Right hindlimb (tissue), 1 donor: ENCODE results near the gene KIF1C.
A peak's percentile ranks its signal among the peaks of the same experiment; 100 is the strongest.

Experiments
- DNase-seq: peaks from one replicate; pipeline ENCODE4 v3.0.0-alpha.2; 2018

The KIF1C gene

GRCh38 chr17:4969047-4969550 lies 28.7 kb upstream of the KIF1C start:
- no peak for DNase-seq

DNA sequence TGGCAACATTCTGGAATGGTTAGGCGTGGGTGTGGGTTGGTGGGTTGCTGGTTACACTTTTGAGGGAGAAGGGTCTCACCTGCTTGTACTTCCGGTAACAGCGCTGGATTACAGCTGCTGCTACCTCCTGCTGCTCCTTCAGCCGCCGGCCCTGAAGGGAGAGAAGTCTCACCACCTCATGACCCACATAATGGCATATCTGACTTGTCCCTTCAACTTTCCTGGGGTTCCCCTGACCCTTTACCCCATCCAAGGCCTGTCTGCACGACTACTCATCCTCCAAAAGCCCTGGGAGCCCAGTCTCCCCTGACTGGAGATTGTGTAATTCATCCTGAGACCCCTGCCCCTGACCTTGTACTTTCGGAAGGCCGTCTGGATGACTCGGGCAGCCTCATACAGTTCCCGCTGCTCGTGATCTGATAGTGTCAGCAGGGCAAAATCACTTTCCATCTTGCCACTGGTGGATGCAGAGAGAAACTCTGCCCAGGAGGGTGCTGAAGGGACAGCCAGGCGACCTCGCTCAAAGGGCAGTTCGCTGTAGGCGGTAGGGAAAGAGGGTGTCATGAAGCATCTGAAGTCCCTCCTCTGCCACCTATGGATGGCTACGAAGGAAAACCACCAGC lies 28.1 kb upstream of the KIF1C start:
- no peak for DNase-seq

DNA sequence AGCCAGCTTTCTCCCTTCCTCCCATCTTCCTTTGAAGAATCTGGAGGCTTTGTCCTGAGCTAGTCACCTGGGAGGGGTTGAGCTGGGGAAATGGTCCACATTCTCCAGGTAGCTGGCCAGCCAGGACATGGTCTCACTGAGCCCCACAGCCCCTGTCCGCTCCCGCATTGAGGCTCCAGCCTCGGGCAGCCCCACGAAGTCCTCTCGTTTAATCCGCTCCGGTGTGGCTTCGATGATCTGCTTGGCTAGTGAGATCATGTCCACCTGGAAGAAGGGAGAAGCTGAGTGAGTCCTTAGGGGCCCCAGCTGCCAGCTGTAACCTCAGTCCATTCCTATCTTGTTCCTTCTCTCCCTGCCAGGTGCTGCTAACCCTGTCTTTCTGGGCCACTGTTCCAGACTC lies 27.5 kb upstream of the KIF1C start:
- DNase-seq: no peak

- no peak for DNase-seq
Measured at GRCh38 chr17:4971826-4972225, 25.9 kb upstream of the KIF1C start.

DNA sequence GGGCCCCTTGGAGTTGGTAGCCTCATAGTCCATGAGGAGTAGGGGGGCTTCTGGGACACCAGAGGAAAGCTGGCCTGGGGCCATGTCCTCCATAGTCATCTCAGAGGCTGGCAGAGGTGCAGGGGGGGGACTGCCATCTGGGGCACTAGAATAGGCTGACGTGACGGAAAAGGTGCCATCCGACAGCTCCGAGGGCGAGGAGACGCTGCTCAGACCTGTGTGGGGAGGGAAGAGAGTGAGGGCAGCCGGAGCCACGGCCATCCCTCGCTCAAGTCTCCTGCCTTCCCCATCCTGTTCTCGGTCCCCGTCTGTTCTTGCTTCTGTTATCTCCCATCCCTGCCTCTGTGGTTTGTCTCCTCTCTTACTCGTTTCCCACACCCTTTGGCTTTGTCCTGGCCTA lies 25.4 kb upstream of the KIF1C start:
- DNase-seq: no peak

GRCh38 chr17:4972752-4973151 lies 25.0 kb upstream of the KIF1C start:
- DNase-seq: no peak

DNA sequence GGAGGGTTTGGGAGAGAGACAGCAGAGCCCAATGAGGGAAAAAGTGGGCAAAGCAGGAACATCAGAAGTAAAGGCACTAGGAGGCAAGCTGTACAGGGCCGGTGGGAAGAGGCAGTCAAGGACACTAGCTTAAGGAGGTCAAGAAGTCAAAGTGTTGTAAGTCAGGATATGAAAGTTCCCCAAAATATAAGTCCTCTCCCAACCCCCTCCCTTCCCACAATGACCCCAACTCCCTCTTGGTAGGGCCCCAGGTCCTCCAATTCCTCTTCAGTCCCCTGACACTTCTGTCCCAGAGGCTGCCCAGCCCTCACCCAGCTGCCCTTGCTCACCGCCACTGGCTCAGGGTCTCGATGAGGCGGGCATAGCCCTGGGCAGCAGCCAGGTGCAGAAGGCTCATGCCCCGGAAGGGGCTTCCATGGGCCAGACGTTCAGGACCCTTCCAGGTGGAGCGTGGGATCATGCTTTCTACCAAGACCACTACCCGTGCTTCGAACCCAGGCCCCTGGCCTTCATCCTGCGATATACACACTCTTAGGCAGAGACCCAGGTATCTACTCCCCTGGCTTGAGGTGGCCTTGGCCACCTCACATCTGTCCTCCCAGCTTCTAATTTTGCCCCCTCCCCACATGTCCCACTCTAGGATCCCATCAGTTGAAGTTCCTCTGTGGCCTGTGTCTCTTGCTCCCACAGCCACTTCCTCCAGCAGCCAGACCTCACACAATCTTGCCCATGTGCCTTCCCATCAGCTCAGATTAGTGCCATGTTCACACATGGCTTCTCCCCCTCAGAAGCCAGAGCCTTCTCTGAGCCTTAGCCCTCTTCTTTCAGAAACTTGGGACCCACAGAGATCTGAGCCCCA lies 24.3 kb upstream of the KIF1C start:
- no peak for DNase-seq

- no peak for DNase-seq
Measured at GRCh38 chr17:4974115-4974670, 23.6 kb upstream of the KIF1C start.

GRCh38 chr17:4978726-4979125 lies 19.0 kb upstream of the KIF1C start:
- no peak for DNase-seq

GRCh38 chr17:4980644-4981216 lies 17.0 kb upstream of the KIF1C start:
- DNase-seq: no peak

- no peak for DNase-seq
Measured at GRCh38 chr17:4982305-4982704, 15.4 kb upstream of the KIF1C start.

GRCh38 chr17:4986403-4986802 lies 11.3 kb upstream of the KIF1C start:
- DNase-seq: no peak

DNA sequence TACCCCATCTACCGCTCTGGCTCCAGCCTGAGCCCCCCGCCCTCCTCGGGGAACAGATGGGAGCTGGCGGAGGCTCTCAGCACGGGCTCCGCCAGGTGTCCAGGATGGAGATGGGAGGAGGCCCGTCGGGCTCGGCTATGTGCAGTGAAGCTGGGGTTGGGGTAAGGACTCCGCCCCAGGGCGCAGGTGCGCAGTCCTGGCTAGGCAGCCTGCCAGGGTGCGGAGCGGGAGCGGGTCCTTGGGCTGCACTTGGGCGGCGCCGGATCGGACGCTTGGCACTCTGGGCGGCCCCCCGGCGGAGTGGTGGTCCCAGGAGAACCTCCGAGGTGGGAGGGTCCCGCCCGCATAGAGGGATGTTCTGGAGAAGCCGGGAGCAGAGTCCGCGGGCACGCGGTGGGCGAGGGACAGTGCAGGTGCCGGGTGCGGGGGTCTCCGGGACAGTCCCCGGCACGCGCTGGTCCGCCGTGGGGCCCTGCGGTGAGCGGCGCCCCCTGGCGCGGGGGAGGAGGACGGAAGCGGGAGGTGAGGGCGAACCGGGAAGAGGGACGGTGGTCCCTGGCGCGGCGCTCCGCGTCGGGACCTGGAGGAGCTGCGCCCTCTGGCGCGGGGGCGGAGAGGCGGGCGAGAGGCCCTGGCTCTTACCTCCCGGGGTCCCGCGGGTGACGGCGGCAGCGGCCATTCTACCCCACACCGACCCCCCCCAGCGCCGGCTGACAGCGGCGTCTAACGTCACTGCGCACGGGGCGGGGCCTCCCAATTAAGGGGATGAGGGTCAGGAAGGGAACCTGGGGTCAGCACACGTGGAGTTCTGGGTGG lies 10.6 kb upstream of the KIF1C start, which contains the start of gene CAMTA2:
Gene CAMTA2, minus strand, starts transcription at position 725 of the 816 bp plus-strand sequence. CDS start 1,453 bp downstream, outside the sequence.
- peak; percentile 89 for DNase-seq

GRCh38 chr17:4987767-4988567 lies 9.8 kb upstream of the KIF1C start:
- DNase-seq: peak; percentile 54

DNA sequence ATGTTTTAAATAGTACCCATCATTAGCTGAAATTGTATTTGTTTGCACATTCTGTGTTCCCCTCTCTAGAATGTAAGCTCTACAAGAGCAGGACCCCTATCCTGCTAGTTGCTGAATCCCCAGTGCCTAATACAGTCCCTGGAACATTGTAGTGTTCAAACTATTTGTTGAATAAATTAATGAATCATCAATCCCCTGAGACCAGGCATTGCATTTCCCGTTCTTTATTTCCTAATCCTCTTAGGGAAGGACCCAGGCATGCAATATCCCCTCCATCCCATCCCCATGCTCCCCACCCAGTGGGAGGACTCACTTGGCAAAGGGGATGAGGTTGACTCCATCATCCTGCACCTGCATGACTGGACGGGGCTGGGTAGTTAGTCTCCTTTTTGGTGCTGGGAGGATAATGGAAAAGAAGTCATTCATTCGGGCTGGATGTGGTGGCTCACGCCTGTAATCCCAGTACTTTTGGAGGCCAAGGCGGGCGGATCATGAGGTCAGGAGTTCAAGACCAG lies 3.6 kb upstream of the KIF1C start:
- no peak for DNase-seq

GRCh38 chr17:4998027-4998731 lies 429 bp downstream of the KIF1C start:
- peak; percentile 40 for DNase-seq

GRCh38 chr17:4998732-4999429 lies 1.1 kb downstream of the KIF1C start:
- DNase-seq: no peak

DNA sequence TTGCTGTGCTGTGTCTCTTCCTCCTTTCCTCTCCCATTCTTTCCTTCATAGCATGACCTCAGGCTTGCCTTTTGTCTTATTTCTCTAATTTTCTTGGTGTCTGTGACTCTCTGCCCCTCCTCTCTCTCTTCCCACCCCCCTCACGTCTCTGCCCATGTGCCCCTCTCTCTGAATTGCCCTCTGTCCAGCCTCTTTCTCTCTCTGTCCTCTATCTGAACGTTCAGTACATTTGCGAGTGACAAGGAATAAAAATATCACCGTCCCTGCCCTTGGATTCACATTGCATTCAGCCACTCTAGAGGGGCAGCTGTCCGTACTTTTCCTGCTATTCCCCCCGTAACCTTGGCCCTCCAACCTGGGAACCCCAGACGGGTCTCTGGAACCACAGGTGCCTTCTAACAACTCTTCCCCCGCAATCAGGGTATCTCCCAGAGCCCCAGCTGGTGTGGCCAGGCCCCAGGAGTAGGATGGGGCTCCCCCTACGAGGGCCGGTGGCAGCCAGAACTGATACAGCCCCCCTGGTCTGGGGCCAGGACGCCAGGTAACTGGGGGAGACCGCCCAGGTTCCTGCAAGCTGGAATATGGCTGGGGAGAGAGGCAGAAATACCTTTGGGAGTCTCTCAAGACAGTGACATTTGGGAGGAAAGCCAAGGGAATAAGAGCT lies 1.8 kb downstream of the KIF1C start:
- no peak for DNase-seq

GRCh38 chr17:5000237-5000639 lies 2.5 kb downstream of the KIF1C start:
- DNase-seq: peak; percentile 54
